VCaP (cell line): Measurements from ENCODE around the gene PKIG.
"Not testable (repeated sequence)": the region's sequence is repeated elsewhere in the genome, so short reads cannot be mapped to it uniquely, and the experiment has no call there.

Experiments
- H3K27ac ChIP-seq: fragments of 450-650 bp; 2 replicates; pipeline ENCODE4 v1.5.1; 2017
- CTCF ChIP-seq: fragments of 450-650 bp; conservative IDR thresholded peaks from 2 replicates; pipeline ENCODE4 v1.5.1; 2017; ENCODE audit warnings: mild to moderate bottlenecking, moderate library complexity

The PKIG gene

DNA sequence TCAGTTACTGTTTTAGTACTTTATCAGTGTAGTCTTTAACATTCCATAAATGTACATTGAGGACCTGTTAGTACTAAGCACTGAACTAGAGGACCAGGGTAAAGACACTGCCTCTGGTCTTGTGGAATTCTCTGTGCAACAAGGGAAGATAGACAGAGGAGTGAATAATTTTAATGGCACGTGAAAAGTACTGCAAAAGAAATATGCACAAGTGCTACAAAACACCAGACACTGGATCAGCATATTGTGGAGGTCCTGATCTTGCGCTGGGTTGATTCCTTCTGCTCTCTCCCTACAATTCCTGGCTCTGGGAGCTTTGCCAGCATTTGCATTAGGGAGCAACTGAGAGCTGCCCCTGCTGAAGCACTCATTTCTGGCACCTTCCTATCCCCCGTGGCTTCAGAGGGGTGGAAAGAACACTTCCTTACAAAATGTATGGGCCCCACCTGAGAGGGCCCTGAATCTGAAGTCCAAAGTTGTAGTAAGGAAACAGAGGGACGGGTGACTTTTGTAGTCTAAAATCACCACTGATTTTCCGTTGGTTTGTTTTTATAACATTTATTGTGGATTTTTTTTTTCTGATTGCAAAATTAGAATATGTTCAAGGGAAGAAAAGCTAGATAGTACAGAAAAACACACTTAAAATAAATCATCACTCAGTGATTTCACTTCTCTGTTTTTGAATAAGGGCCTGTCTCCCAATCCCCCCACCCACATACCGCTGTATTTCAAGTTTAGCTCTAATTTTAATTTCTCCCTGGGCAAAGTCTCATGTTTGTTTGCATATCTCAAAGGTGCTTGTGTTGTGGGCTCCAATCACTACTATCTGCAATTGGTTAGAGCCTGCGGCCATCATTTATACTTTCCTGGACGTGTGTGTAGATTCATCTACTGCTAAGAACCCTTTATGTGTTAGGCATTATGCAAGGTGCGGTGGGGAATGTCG is 4.9 kb downstream of the PKIG start:
- no peak overlapping the region for H3K27ac ChIP-seq
- TF ChIP-seq CTCF, result no peak

- not testable (repeated sequence) for H3K27ac ChIP-seq
Observed at GRCh38 chr20:44588321-44588720, 5.9 kb downstream of the PKIG start.

DNA sequence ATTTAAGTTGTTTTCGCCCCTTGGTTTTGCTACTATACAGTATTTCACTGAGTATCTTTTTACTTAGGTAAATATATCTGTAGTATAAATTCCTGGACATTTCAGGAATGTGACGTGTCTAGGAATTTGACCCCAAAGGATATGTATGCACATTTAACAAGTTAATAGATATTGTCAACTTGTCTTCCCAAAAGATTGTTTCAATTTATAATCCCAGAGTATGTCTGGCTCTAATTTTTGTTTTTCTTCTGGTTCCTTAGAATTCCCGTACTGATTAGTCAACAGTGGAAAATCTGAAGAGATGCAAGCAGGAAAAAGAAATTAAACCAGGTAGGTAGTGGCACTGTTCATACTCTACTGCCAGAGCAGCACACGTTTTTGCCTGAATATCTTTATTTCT is 7.2 kb downstream of the PKIG start:
- no peak overlapping the region for H3K27ac ChIP-seq
- no peak for TF ChIP-seq CTCF

GRCh38 chr20:44590980-44591778 is 8.8 kb downstream of the PKIG start:
- TF ChIP-seq CTCF, result no peak
- no peak overlapping the region for H3K27ac ChIP-seq

- no peak overlapping the region for H3K27ac ChIP-seq
- TF ChIP-seq CTCF, result no peak
Observed at GRCh38 chr20:44592366-44592765, 10.0 kb downstream of the PKIG start.

GRCh38 chr20:44593751-44594150 is 11.4 kb downstream of the PKIG start:
- no peak overlapping the region for H3K27ac ChIP-seq
- TF ChIP-seq CTCF, result no peak

GRCh38 chr20:44594730-44595129 is 12.4 kb downstream of the PKIG start:
- H3K27ac ChIP-seq, result no peak overlapping the region
- TF ChIP-seq CTCF, result no peak
